ENCODE results near the gene CHI3L2. TPM values are rescaled to one million over a fixed set of nuclear protein-coding genes. Genes with fewer than 3 reads are reported as not detected.

Gene CHI3L2
- total and polyA plus RNA-seq, 10 of the 15 experiments (the other 5 are each of a cell fraction or from before 2014, with no cell fraction given), result 37.1 to 508 (median 98.3) TPM

- FAIRE-seq (no peak), DNase-seq (ENCODE audit: low read depth, low spot score) (no peak), ATAC-seq (no peak)
- peaks cover 29% of the 10 kb centered on the region for H3K4me1 ChIP-seq (ENCODE audit: control insufficient read depth, insufficient read depth, low read length)
- RAD21 ChIA-PET (ENCODE audit: unreplicated experiment), result interaction anchor here (0.8 to 15.0 kb wide), 11 partner anchors 13 to 320 kb away, joined by 3 to 542 read pairs (median 8); no protein-coding TSS in a partner anchor
- CTCF ChIA-PET, result interaction anchor here (1.0 to 14.9 kb wide), 11 partner anchors 12 to 203 kb away, joined by 3 to 239 read pairs (median 7); partner anchors contain the start of genes CEPT1 and DRAM2
- intact Hi-C loops (cut with micrococcal nuclease; ENCODE audit: unreplicated experiment), result loop anchor here (5.0 kb wide), 1 partner anchor 167 kb away; no protein-coding TSS in a partner anchor
- peak overlapping the region; percentile 93 for H3K9ac ChIP-seq (ENCODE audit: control insufficient read depth, insufficient read depth, low read length)
- peaks cover 98% of the 10 kb centered on the region for H3K79me2 ChIP-seq (ENCODE audit: control insufficient read depth, insufficient read depth, low read length)
- SMC1A ChIA-PET (ENCODE audit: uncharacterized antibody, unreplicated experiment), result interaction anchor here (0.6 to 8.7 kb wide), 15 partner anchors 14 to 326 kb away, joined by 3 to 284 read pairs (median 5); no protein-coding TSS in a partner anchor
- peak overlapping the region; percentile 99 for H3K4me2 ChIP-seq (ENCODE audit: control insufficient read depth, insufficient read depth)
- 53% methylated on average over 3 of the region's 3 CpGs for WGBS (ENCODE audit: insufficient coverage, insufficient replicate concordance, low lambda C conversion rate, missing lambda C conversion rate)
- H3K27ac ChIP-seq (ENCODE audit: control insufficient read depth, insufficient read depth), result peak overlapping the region; percentile 92
- no peaks in the 10 kb centered on the region for H4K20me1 ChIP-seq (ENCODE audit: control insufficient read depth, insufficient read depth)
- no peaks in the 10 kb centered on the region for H3K27me3 ChIP-seq (replicated peaks in 1 of 2; ENCODE audit: control insufficient read depth in 2 of 2, insufficient read depth in 2 of 2, low read length in 1 of 2)
- BruUV-seq (replicated peaks), result no TSS peak
- no peak overlapping the region for H2AFZ ChIP-seq (ENCODE audit: control insufficient read depth, low read depth, low read length)
- TF ChIP-seq NR2C2 (IDR thresholded peaks at IDR 0.05; ENCODE audit: borderline replicate concordance, control insufficient read depth, insufficient read length, low read depth) (no peak), TAF1 (IDR thresholded peaks at IDR 0.05; ENCODE audit: borderline replicate concordance, low read depth, low read length) (no peak), NFXL1 (IDR thresholded peaks at IDR 0.05; ENCODE audit: borderline replicate concordance) (no peak), MTA2 (IDR thresholded peaks at IDR 0.05; ENCODE audit: low read depth) (no peak), ASH2L (IDR thresholded peaks at IDR 0.05; ENCODE audit: borderline replicate concordance, low read depth) (no peak), WRNIP1 (IDR thresholded peaks at IDR 0.05; ENCODE audit: borderline replicate concordance, low read depth, low read length) (no peak), POLR2AphosphoS2 (IDR thresholded peaks at IDR 0.05; ENCODE audit: low read depth, low read length) (no peak), LARP7 (IDR thresholded peaks at IDR 0.05) (no peak), SPI1 (IDR thresholded peaks at IDR 0.05; ENCODE audit: borderline replicate concordance, insufficient read depth, low read depth, low read length) (no peak)
- TF ChIP-seq, protein P1, sequence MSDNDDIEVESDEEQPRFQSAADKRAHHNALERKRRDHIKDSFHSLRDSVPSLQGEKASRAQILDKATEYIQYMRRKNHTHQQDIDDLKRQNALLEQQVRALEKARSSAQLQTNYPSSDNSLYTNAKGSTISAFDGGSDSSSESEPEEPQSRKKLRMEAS (IDR thresholded peaks at IDR 0.05; ENCODE audit: low read depth, low read length), result no peak
- TF ChIP-seq, protein P2, sequence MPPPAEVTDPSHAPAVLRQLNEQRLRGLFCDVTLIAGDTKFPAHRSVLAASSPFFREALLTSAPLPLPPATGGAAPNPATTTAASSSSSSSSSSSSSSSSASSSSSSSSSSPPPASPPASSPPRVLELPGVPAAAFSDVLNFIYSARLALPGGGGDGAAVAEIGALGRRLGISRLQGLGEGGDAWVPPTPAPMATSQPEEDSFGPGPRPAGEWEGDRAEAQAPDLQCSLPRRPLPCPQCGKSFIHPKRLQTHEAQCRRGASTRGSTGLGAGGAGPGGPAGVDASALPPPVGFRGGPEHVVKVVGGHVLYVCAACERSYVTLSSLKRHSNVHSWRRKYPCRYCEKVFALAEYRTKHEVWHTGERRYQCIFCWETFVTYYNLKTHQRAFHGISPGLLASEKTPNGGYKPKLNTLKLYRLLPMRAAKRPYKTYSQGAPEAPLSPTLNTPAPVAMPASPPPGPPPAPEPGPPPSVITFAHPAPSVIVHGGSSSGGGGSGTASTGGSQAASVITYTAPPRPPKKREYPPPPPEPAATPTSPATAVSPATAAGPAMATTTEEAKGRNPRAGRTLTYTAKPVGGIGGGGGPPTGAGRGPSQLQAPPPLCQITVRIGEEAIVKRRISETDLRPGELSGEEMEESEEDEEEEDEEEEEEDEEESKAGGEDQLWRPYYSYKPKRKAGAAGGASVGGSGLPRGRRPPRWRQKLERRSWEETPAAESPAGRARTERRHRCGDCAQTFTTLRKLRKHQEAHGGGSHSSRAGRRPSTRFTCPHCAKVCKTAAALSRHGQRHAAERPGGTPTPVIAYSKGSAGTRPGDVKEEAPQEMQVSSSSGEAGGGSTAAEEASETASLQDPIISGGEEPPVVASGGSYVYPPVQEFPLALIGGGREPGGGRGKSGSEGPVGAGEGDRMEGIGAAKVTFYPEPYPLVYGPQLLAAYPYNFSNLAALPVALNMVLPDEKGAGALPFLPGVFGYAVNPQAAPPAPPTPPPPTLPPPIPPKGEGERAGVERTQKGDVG (CRISPR knock-in tag; IDR thresholded peaks at IDR 0.05), result no peak
- TF ChIP-seq, protein P3, sequence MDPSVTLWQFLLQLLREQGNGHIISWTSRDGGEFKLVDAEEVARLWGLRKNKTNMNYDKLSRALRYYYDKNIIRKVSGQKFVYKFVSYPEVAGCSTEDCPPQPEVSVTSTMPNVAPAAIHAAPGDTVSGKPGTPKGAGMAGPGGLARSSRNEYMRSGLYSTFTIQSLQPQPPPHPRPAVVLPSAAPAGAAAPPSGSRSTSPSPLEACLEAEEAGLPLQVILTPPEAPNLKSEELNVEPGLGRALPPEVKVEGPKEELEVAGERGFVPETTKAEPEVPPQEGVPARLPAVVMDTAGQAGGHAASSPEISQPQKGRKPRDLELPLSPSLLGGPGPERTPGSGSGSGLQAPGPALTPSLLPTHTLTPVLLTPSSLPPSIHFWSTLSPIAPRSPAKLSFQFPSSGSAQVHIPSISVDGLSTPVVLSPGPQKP (IDR thresholded peaks at IDR 0.05; ENCODE audit: low read depth, low read length), result no peak
- in situ Hi-C loops (cut with MboI), result no loop called here
- H3K36me3 ChIP-seq (ENCODE audit: control insufficient read depth in 2 of 2, insufficient read depth in 2 of 2, low read length in 1 of 2), result peaks cover 15 to 16% of the 10 kb centered on the region in 2 experiments; a peak in 3 of 4 replicates
- H3K4me3 ChIP-seq, result peak overlapping the region; percentile 73
- H3K9me3 ChIP-seq (replicated peaks; ENCODE audit: control insufficient read depth, insufficient read depth, low read length), result no peaks in the 10 kb centered on the region
- POLR2A ChIA-PET, result interaction anchor here (0.9 to 12.8 kb wide), 15 partner anchors 12 to 326 kb away, joined by 3 to 371 read pairs (median 4); partner anchors contain the start of gene CD53
These were observed 28.2 kb upstream of the CHI3L2 start for GRCh38 chr1:111199329-111199728.

Measured in GM12878 (cell line).